ENCODE results near the gene FDX2.
A peak's percentile ranks its signal among the peaks of the same experiment; 100 is the strongest.

The FDX2 gene

GRCh38 chr19:10315335-10316214 lies at the start of gene FDX2:
Gene FDX2, minus strand, starts transcription at chr19:10316015. Its CDS starts 19 bp downstream, at chr19:10315996.
- peak within 1 kb of the TSS; percentile 52 for H3K27ac ChIP-seq
- H3K9me3 ChIP-seq: no peaks in the 10 kb centered on the region
- H3K36me3 ChIP-seq: peaks cover 47% of the 10 kb centered on the region
- no peak for TF ChIP-seq CTCF (IDR thresholded peaks at IDR 0.05)
- H3K4me3 ChIP-seq (ENCODE audit: low read depth in 1 of 2, low read length in 1 of 2): peak within 1 kb of the TSS; percentile 67 to 73
- peaks cover 10 to 11% of the 10 kb centered on the region in 2 experiments for H3K4me1 ChIP-seq (ENCODE audit: control insufficient read depth in 1 of 2, insufficient read depth in 1 of 2, low read depth in 1 of 2, low read length in 1 of 2)
- peaks cover 8% of the 10 kb centered on the region for H3K27me3 ChIP-seq

- no peak overlapping the region for H3K27ac ChIP-seq
- no peaks in the 10 kb centered on the region for H3K4me1 ChIP-seq (ENCODE audit: control insufficient read depth in 1 of 2, insufficient read depth in 1 of 2, low read depth in 1 of 2, low read length in 1 of 2)
- H3K36me3 ChIP-seq: peaks cover 99% of the 10 kb centered on the region
- no peaks in the 10 kb centered on the region for H3K9me3 ChIP-seq
- TF ChIP-seq CTCF (IDR thresholded peaks at IDR 0.05): no peak
- no peak overlapping the region for H3K4me3 ChIP-seq (ENCODE audit: low read depth in 1 of 2, low read length in 1 of 2)
- no peaks in the 10 kb centered on the region for H3K27me3 ChIP-seq
Observed at GRCh38 chr19:10365518-10365917, 49.7 kb upstream of the FDX2 start.

- H3K4me3 ChIP-seq (ENCODE audit: low read depth in 1 of 2, low read length in 1 of 2): no peak overlapping the region
- H3K4me1 ChIP-seq (ENCODE audit: control insufficient read depth in 1 of 2, insufficient read depth in 1 of 2, low read depth in 1 of 2, low read length in 1 of 2): no peaks in the 10 kb centered on the region
- TF ChIP-seq CTCF (IDR thresholded peaks at IDR 0.05): no peak
- H3K27me3 ChIP-seq: no peaks in the 10 kb centered on the region
- H3K36me3 ChIP-seq: peaks cover 100% of the 10 kb centered on the region
- no peak overlapping the region for H3K27ac ChIP-seq
- H3K9me3 ChIP-seq: no peaks in the 10 kb centered on the region
Observed at GRCh38 chr19:10364644-10365043, 48.8 kb upstream of the FDX2 start.

GRCh38 chr19:10363789-10364281 lies 48.0 kb upstream of the FDX2 start:
- H3K27me3 ChIP-seq: no peaks in the 10 kb centered on the region
- H3K9me3 ChIP-seq: no peaks in the 10 kb centered on the region
- H3K27ac ChIP-seq: no peak overlapping the region
- no peaks in the 10 kb centered on the region for H3K4me1 ChIP-seq (ENCODE audit: control insufficient read depth in 1 of 2, insufficient read depth in 1 of 2, low read depth in 1 of 2, low read length in 1 of 2)
- H3K36me3 ChIP-seq: peaks cover 100% of the 10 kb centered on the region
- no peak for TF ChIP-seq CTCF (IDR thresholded peaks at IDR 0.05)
- no peak overlapping the region for H3K4me3 ChIP-seq (ENCODE audit: low read depth in 1 of 2, low read length in 1 of 2)

GRCh38 chr19:10362259-10362658 lies 46.4 kb upstream of the FDX2 start:
- TF ChIP-seq CTCF (IDR thresholded peaks at IDR 0.05): no peak
- Histone ChIP-seq H3K9me3 (no peaks in the 10 kb centered on the region), H3K4me3 (ENCODE audit: low read depth in 1 of 2, low read length in 1 of 2) (no peak overlapping the region), H3K27ac (no peak overlapping the region), H3K4me1 (ENCODE audit: control insufficient read depth in 1 of 2, insufficient read depth in 1 of 2, low read depth in 1 of 2, low read length in 1 of 2) (no peaks in the 10 kb centered on the region), H3K36me3 (peaks cover 99% of the 10 kb centered on the region), H3K27me3 (no peaks in the 10 kb centered on the region)

Measured in neutrophil (primary cell).